ENCODE results near the gene SYNE2.

SYNE2 gene

DNA sequence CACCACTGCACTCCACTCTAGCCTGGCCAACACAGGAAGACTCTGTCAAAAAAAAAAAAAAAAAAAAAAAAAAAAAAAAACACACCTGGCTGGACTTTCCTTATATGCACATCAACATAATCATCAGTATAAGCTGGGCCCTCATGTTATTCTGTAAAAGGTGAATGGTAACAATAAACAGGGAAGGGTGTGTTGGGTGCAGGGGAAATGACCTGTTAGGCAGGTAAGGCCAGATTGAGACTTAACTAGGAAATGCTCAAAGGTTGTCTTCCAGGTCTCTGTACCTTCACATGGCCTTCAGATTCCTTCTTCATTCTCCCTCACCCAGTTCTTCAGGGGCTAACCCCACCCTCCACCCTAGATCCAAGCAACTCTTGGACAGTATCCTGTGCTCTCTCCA, 393.9 kb downstream of the SYNE2 start:
- DNase-seq (ENCODE audit: low read depth, low spot score), result no peak

DNA sequence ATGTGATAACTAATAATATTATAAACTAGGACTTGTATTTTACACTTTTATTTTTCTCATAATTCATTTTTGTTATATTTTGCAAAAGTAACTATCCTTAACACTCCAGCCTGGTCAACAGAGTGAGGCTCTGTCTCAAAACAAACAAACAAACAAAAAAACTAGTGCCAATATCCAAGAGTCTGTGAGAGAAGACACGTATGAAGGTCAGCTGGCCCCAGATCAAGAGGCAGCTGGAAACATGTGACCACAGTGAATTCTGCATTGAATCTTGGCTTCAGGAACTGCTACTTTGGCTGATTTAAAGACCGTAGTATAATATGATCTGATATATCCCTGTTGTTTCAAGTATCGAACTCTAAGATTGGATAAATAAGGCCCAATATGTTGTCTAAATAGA, 394.4 kb downstream of the SYNE2 start:
- no peak for DNase-seq (ENCODE audit: low read depth, low spot score)

DNA sequence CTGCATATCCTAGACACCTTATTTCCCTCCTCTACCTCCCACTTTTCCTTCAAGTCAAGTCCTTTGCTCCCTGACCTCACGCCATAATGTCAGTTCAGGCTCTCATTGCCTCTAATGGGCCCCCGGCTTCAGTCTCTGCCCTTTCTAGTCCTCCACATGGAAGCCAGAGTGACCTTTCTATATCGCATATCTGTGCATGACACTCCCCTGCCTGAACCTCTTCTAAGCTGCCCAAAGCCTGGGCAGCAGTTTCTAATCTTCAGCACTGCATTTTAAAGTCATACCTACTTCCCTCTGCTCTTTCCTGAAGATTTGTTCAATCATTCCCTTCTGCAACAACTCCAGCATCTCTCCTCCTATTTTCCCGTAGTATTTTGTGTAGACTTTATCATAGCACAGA, 395.9 kb downstream of the SYNE2 start:
- DNase-seq (ENCODE audit: low read depth, low spot score), result no peak

- no peak for DNase-seq (ENCODE audit: low read depth, low spot score)
Observed at GRCh38 chr14:64249363-64249762, 396.6 kb downstream of the SYNE2 start.

DNA sequence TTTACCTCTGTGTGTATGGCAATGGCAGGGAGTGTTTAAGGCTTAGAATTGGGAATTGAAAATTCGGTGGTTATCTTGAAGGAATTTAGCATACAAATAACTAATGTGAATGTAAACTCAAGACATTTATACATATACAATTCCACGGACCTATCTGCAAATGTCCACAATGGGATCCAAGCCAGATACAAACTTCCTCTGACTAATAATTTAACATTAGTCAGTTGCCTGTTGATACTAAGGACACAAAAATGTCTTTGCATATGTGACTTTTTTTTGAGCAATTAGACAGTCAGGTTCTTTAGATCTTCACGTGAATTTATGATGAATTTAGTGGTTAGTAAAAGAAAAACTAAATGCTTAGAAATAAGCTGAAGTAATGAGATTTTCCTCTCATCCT, 400.9 kb downstream of the SYNE2 start:
- no peak for DNase-seq (ENCODE audit: low read depth, low spot score)

GRCh38 chr14:64255756-64256155, 403.0 kb downstream of the SYNE2 start:
- no peak for DNase-seq (ENCODE audit: low read depth, low spot score)

DNA sequence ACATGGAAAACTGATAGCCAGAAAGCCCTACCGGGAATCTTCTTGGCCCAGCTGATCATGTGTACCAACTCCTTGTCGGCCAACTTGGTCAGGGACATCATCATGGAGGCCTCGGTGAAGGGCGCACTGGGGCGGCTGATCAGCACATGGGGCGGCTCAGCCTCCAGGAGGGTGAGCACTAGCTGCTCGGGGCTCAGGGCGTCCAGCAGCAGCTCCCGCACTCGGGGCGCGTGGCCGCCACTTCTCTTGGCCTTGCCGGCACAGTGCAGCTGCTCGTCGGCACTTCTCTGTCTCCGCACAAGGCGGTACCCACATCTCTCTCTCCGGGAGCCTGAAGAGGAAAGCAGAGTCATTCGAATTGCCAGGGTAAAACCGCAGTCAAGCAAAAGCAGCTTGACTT, 407.6 kb downstream of the SYNE2 start:
- DNase-seq (ENCODE audit: low read depth, low spot score), result no peak

DNA sequence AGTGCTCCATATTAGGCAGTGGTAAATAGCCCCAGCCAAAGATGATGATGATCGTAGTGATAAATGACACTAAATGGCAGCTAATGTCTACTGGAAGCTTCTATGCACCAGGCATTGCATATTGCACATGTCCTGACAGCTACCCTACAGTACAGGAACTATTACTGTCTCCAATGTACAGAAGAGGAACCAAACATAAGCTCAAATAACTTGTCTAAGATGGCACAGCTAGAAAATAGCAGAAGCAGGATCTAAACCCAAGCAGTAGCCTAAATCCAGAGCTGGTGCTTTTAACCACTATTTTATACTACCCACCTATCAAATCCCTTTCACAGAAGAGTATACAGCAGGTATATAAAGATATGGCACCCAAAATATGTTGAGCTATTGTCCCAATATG, 412.4 kb downstream of the SYNE2 start:
- no peak for DNase-seq (ENCODE audit: low read depth, low spot score)

DNA sequence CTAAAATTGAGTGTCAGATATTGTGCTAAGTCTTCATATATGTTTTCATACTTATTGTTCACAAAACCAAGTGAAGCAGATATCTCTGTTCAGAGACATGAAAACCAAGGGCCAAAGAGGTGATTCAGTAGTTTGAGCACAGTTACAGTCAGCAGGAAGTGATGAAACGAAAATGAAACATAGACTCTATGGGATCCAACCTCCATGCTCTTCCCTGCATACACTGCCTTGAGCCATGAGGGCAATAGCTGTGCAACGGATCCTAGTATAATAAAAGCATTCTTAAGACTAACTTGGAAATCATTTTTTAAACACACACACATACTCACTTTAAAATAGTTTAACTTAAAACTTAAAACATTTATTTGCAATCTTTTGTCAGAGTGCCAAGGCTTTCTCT, 413.4 kb downstream of the SYNE2 start:
- no peak for DNase-seq (ENCODE audit: low read depth, low spot score)

GRCh38 chr14:64272019-64272418, 419.2 kb downstream of the SYNE2 start:
- DNase-seq (ENCODE audit: low read depth, low spot score), result no peak

All from iPS DF 19.7 (cell line).